SW 1271 (cell line): ENCODE measurements around the gene BAZ1A.

Experiments
- DNase-seq, 2 experiments: peaks; one replicate each; lab custom pipeline; 2025; lab: John Stamatoyannopoulos, UW

BAZ1A gene

GRCh38 chr14:34875031-34875922 lies at the start of gene BAZ1A:
TSS of gene BAZ1A (minus strand) at chr14:34875360. CDS start at chr14:34874604, 756 bp downstream.
- DNase-seq = peak; percentile 74 to 92

GRCh38 chr14:34920339-34920738 lies 45.2 kb upstream of the BAZ1A start:
- DNase-seq = no peak

GRCh38 chr14:34913619-34914018 lies 38.5 kb upstream of the BAZ1A start:
- DNase-seq = no peak

GRCh38 chr14:34912966-34913365 lies 37.8 kb upstream of the BAZ1A start:
- no peak for DNase-seq

- no peak for DNase-seq
Observed at GRCh38 chr14:34912182-34912581, 37.0 kb upstream of the BAZ1A start.

GRCh38 chr14:34911209-34912150 lies 36.3 kb upstream of the BAZ1A start:
- DNase-seq = no peak

- DNase-seq = no peak
Observed at GRCh38 chr14:34906287-34906686, 31.1 kb upstream of the BAZ1A start.

GRCh38 chr14:34895277-34895676 lies 20.1 kb upstream of the BAZ1A start:
- DNase-seq = no peak

GRCh38 chr14:34890937-34891336 lies 15.8 kb upstream of the BAZ1A start:
- DNase-seq = no peak

- no peak for DNase-seq
Observed at GRCh38 chr14:34888186-34888585, 13.0 kb upstream of the BAZ1A start.

- DNase-seq = no peak
Observed at GRCh38 chr14:34883954-34884353, 8.8 kb upstream of the BAZ1A start.

GRCh38 chr14:34874386-34875030 lies 652 bp downstream of the BAZ1A start:
- peak in 1 of 2 experiments; percentile 41 for DNase-seq

GRCh38 chr14:34873589-34874385 lies 1.4 kb downstream of the BAZ1A start:
- peak; percentile 68 to 80 for DNase-seq

GRCh38 chr14:34872822-34873588 lies 2.2 kb downstream of the BAZ1A start:
- DNase-seq = peak in 1 of 2 experiments; percentile 48

- DNase-seq = no peak
Observed at GRCh38 chr14:34867199-34867598, 8.0 kb downstream of the BAZ1A start.

GRCh38 chr14:34865889-34866574 lies 9.1 kb downstream of the BAZ1A start:
- no peak for DNase-seq

- no peak for DNase-seq
Observed at GRCh38 chr14:34863844-34864243, 11.3 kb downstream of the BAZ1A start.

- no peak for DNase-seq
Observed at GRCh38 chr14:34858765-34859164, 16.4 kb downstream of the BAZ1A start.

GRCh38 chr14:34857689-34858449 lies 17.3 kb downstream of the BAZ1A start:
- DNase-seq = no peak
